H1 (cell line): ENCODE data around the gene PMPCB.
"Not testable (repeated sequence)": the region's sequence is repeated elsewhere in the genome, so short reads cannot be mapped to it uniquely, and the experiment has no call there.

ENCODE experiments used
- CHD2 ChIP-seq: IDR thresholded peaks from 2 replicates; pipeline ENCODE4 v1.6.1; 2012; ENCODE audit warnings: low read length, improper control_type of control experiment
- CREB1 ChIP-seq: IDR thresholded peaks from 2 replicates; pipeline ENCODE4 v1.6.1; 2012; ENCODE audit warnings: inconsistent platforms
- EP300 ChIP-seq, 2 experiments: IDR thresholded peaks; 1 replicate in 1 of 2; 2 replicates in 1 of 2; pipeline ENCODE4 v1.6.1; 2011 to 2012; ENCODE audit warnings: low read depth in 2 of 2, low read length in 2 of 2, mild to moderate bottlenecking in 2 of 2, borderline replicate concordance in 1 of 2, inconsistent platforms in 1 of 2, moderate library complexity in 1 of 2
- EZH2 ChIP-seq: fragments of 200-600 bp; sonication (generic); IDR thresholded peaks from 2 replicates; pipeline ENCODE4 v1.7.1; 2012; ENCODE audit warnings: low read depth, mild to moderate bottlenecking, moderate library complexity, low read length, inconsistent platforms; ENCODE audit not compliant: severe bottlenecking
- GABPA ChIP-seq: IDR thresholded peaks from 2 replicates; pipeline ENCODE4 v1.6.1; 2011; ENCODE audit warnings: mild to moderate bottlenecking, low read length, moderate library complexity, borderline replicate concordance; ENCODE audit not compliant: insufficient read depth
- JUND ChIP-seq: IDR thresholded peaks from 2 replicates; pipeline ENCODE4 v1.6.1; 2011; ENCODE audit warnings: mild to moderate bottlenecking, improper control_type of control experiment, low read length
- MAFK ChIP-seq: IDR thresholded peaks from 2 replicates; pipeline ENCODE4 v1.6.1; 2012; ENCODE audit warnings: low read depth, mild to moderate bottlenecking, improper control_type of control experiment, low read length
- POLR2A ChIP-seq, 2 experiments: IDR thresholded peaks; 1 replicate in 1 of 2; 2 replicates in 1 of 2; pipeline ENCODE4 v1.6.1; 2011; ENCODE audit warnings: low read depth in 2 of 2, low read length in 2 of 2, mild to moderate bottlenecking in 2 of 2; ENCODE audit errors: control extremely low read depth in 1 of 2
- POLR2AphosphoS5 ChIP-seq: IDR thresholded peaks from 2 replicates; pipeline ENCODE4 v1.6.1; 2011; ENCODE audit warnings: low read depth, low read length
- TAF1 ChIP-seq: IDR thresholded peaks from 2 replicates; pipeline ENCODE4 v1.6.1; 2011; ENCODE audit warnings: mild to moderate bottlenecking, low read depth, low read length
- TBP ChIP-seq: IDR thresholded peaks from 2 replicates; pipeline ENCODE4 v1.6.1; 2011; ENCODE audit warnings: low read depth, low read length, improper control_type of control experiment
- TEAD4 ChIP-seq: IDR thresholded peaks from 2 replicates; pipeline ENCODE4 v1.6.1; 2012; ENCODE audit warnings: low read depth, low read length, inconsistent platforms, mixed read lengths
- TF ChIP-seq, protein P1 (sequence below), 3 experiments: IDR thresholded peaks; 1 replicate in 2 of 3; 2 replicates in 1 of 3; pipeline versions ENCODE4 v1.5.1 to v1.6.1; 2011; ENCODE audit warnings: low read length in 3 of 3, mild to moderate bottlenecking in 3 of 3, inconsistent platforms in 2 of 3, low read depth in 1 of 3, moderate library complexity in 1 of 3; ENCODE audit not compliant: insufficient read depth in 1 of 3; ENCODE audit errors: control extremely low read depth in 1 of 3

DNA sequence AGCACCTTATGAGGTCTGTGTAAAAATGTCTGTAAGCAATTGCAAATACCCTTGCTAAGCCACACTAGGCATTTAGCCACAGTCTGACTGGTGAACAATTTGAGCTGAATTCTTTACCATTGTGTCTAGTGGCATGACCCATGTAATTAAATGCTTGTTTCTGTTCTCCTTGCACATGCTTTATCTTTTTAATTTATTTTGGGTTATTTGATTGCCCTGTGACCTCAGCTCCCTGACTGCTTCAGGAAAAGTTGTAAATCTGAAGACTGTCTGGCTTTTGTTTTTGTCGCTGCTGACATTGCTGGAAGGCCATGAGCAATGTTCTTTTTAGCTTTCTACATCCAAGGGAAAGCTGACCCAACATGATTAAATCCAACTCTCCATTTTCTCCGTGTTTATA is 31.0 kb upstream of the PMPCB start:
- not testable (repeated sequence) for TF ChIP-seq EP300 (IDR thresholded peaks at IDR 0.05; ENCODE audit: borderline replicate concordance in 1 of 2, low read depth in 2 of 2, low read length in 2 of 2); TEAD4; MAFK; TBP; CHD2; EZH2; TAF1; POLR2AphosphoS5; CREB1; GABPA; JUND; POLR2A (IDR thresholded peaks at IDR 0.05; ENCODE audit: control extremely low read depth in 1 of 2, low read depth in 2 of 2, low read length in 2 of 2)
- TF ChIP-seq, protein P1, sequence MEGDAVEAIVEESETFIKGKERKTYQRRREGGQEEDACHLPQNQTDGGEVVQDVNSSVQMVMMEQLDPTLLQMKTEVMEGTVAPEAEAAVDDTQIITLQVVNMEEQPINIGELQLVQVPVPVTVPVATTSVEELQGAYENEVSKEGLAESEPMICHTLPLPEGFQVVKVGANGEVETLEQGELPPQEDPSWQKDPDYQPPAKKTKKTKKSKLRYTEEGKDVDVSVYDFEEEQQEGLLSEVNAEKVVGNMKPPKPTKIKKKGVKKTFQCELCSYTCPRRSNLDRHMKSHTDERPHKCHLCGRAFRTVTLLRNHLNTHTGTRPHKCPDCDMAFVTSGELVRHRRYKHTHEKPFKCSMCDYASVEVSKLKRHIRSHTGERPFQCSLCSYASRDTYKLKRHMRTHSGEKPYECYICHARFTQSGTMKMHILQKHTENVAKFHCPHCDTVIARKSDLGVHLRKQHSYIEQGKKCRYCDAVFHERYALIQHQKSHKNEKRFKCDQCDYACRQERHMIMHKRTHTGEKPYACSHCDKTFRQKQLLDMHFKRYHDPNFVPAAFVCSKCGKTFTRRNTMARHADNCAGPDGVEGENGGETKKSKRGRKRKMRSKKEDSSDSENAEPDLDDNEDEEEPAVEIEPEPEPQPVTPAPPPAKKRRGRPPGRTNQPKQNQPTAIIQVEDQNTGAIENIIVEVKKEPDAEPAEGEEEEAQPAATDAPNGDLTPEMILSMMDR (IDR thresholded peaks at IDR 0.05; ENCODE audit: control extremely low read depth in 1 of 3, insufficient read depth in 1 of 3, low read depth in 1 of 3, low read length in 3 of 3), result not testable (repeated sequence)
